ENCODE results near the gene SOX13.

SOX13 gene

GRCh38 chr1:204106825-204107224, 33.9 kb downstream of the SOX13 start:
- no peak for DNase-seq (ENCODE audit: low spot score)

- no peak for DNase-seq (ENCODE audit: low spot score)
Observed at GRCh38 chr1:204107892-204108291, 35.0 kb downstream of the SOX13 start.

DNA sequence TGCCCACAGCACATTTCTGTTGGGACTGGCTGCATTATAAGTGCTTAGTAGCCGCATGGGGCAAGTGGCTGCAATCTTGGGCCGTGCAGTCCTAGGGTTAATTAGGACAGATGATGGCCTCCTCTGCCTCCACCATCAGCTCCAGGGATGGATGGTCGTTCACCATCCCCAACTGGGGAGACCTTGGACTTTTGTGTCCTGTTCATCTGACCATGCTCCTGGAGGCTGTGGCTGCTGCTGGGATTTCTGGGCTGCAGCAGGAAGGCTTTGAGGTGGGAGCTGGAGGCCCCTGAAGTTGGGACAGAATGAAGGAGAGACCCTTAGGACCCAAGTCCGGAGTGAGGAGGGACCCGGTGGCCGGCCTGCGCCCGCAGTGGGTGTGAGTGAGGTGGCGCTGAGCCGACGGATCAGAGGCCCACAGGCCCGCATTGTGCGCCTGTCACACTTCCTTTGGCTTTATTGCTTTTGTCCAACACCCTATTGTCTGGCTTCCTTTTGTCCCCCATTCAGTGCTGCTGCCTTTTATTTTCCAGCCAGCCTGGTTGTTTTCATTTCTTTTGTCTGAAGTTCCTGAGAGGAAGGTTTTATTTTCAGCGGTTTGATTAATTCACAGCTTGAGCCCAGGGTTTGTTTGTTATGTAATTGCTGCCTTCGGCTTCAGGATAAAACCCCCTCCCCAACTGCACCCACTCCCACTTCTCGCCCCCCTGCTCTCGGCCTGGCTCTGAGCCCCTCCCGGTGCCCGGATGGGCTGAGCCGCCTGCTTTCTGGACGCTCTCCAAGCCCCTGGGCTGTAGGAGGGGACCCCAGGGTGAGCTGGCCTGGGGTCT, 35.6 kb downstream of the SOX13 start:
- DNase-seq (ENCODE audit: low spot score), result no peak

- DNase-seq (ENCODE audit: low spot score), result no peak
Observed at GRCh38 chr1:204110894-204111633, 38.1 kb downstream of the SOX13 start.

DNA sequence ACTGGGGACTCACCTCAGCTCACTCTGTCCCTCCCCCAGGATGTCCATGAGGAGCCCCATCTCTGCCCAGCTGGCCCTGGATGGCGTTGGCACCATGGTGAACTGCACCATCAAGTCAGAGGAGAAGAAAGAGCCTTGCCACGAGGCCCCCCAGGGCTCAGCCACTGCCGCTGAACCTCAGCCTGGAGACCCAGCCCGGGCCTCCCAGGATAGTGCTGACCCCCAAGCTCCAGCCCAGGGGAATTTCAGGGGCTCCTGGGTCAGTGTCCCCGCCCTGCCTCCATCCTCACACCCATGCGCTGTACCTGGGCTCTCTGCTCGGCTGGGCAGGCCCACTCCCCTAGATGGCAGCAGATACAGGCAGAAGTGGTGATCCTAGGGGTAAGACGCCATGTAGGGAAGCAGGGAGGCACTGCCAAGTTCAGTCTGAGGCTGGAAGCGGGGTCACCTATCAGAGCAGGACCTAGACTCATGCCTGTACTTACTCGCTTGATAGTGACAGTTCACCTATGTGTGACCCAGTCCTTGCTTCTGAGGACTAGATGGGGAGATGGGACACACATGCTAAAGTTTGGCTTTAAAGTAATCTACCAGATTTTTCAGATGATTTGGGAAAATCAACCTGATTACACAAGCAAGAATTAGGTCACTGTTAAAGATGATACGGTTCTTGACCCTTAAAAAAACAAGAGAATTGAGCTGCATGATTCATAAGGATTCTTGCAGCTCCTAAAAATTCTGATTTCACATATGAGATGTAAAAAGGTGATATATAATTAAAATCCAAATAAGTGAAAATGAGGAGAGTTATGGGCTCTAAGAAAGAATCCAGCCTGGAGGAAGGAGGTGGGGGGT, 40.2 kb downstream of the SOX13 start:
- no peak for DNase-seq (ENCODE audit: low spot score)

DNA sequence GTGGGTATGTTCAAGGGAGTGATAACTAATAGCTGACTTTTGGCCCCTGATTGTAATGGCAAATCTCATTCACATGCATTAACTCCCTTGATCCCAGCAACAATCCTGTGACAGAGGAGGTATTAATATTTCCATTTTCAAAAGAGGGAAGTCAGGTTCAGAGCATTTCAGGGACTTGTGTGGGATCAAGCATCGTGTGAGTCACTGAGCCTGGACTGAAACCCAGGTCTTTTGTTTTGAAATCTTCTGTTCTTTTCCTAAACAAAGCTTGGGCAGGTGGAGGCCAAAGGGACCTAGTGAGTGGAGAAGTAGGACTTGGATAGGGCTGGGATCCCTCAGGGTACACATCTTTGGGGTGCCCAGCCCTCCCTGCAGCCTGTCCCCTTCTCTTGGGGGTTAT, 41.0 kb downstream of the SOX13 start:
- no peak for DNase-seq (ENCODE audit: low spot score)

GRCh38 chr1:204114606-204115005, 41.7 kb downstream of the SOX13 start:
- no peak for DNase-seq (ENCODE audit: low spot score)

DNA sequence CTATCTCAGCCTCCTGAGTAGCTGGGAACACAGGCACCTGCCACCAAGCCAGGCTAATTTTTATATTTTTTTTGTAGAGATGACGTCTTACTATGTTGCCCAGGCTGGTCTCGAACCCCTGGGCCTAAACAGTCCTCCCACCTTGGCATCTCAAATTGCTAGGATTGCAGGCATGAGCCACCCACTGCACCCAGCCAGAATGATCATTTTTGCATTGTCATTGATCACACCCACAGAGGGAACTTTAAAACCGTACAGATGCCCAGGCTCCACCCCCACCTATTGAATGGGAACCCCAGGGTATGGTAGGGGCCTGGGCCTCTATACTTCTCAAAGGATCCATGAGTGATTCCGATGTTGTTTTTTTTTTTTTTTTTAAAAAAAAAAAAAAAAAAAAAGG, 42.2 kb downstream of the SOX13 start:
- DNase-seq (ENCODE audit: low spot score), result no peak

GRCh38 chr1:204116539-204116938, 43.6 kb downstream of the SOX13 start:
- DNase-seq (ENCODE audit: low spot score), result no peak

- DNase-seq (ENCODE audit: low spot score), result no peak
Observed at GRCh38 chr1:204121840-204122555, 49.1 kb downstream of the SOX13 start.

DNA sequence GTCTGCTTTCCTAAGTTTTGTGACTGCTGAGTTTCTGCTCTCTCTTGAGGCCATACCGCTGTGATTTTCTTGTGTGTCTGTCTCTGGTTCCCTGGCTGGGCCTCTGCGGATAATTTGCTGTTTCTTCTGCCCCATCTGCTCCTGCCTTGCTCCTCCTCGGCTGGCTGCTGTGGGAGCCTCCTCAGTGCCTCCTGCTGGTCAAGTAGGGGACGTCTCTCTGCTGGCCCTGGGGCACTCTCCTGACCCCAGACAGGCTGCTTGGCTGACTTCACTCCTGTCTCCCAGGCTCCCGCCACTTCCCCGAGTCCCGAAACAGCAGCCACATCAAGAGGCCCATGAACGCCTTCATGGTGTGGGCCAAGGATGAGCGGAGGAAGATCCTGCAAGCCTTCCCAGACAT, 50.5 kb downstream of the SOX13 start:
- no peak for DNase-seq (ENCODE audit: low spot score)

DNA sequence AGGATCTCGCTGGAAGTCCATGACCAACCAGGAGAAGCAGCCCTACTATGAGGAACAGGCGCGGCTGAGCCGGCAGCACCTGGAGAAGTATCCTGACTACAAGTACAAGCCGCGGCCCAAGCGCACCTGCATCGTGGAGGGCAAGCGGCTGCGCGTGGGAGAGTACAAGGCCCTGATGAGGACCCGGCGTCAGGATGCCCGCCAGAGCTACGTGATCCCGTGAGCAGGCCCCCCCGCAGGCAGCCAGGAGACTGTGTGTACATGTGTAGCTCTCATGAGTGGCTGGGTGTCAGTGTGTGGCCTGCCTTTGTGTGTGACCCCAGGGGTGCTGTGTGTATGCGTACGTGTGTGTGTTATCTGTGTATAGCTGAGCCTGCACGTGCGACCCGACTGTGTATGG, 51.7 kb downstream of the SOX13 start:
- no peak for DNase-seq (ENCODE audit: low spot score)

- DNase-seq (ENCODE audit: low spot score), result no peak
Observed at GRCh38 chr1:204125759-204126351, 52.9 kb downstream of the SOX13 start.

GRCh38 chr1:204126386-204126785, 53.5 kb downstream of the SOX13 start:
- no peak for DNase-seq (ENCODE audit: low spot score)

- no peak for DNase-seq (ENCODE audit: low spot score)
Observed at GRCh38 chr1:204126956-204127355, 54.0 kb downstream of the SOX13 start.

DNA sequence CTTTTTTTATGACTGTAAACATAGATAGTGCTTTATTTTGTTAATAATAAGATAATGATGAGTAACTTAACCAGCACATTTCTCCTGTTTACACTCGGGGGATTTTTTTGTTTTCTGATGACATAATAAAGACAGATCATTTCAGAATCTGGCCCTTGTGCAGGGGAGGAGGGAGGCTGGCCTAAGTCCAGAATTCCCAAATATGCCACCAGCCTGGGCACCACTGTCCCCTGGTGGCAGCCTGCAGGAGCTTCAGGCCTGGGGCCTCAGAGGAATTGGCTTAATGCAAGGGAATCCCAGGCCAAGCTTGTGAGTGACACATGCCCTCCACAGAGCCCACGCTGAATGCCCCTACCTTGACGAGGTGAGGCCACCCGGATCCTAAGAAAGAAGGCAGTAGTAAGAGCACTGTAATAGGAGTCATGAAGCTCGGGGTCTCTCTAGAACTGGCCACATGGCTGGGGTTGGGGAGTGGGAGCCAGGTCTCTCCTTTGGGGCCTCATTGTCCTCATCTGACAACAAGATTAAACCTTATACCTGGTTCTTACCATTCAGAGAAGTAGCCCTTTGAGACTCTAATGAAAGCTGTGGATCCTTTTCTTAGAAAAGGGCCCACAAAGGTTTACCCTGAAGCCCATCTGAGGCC, 54.8 kb downstream of the SOX13 start:
- DNase-seq (ENCODE audit: low spot score), result peak; percentile 64

GRCh38 chr1:204128464-204128963, 55.6 kb downstream of the SOX13 start:
- DNase-seq (ENCODE audit: low spot score), result no peak

DNA sequence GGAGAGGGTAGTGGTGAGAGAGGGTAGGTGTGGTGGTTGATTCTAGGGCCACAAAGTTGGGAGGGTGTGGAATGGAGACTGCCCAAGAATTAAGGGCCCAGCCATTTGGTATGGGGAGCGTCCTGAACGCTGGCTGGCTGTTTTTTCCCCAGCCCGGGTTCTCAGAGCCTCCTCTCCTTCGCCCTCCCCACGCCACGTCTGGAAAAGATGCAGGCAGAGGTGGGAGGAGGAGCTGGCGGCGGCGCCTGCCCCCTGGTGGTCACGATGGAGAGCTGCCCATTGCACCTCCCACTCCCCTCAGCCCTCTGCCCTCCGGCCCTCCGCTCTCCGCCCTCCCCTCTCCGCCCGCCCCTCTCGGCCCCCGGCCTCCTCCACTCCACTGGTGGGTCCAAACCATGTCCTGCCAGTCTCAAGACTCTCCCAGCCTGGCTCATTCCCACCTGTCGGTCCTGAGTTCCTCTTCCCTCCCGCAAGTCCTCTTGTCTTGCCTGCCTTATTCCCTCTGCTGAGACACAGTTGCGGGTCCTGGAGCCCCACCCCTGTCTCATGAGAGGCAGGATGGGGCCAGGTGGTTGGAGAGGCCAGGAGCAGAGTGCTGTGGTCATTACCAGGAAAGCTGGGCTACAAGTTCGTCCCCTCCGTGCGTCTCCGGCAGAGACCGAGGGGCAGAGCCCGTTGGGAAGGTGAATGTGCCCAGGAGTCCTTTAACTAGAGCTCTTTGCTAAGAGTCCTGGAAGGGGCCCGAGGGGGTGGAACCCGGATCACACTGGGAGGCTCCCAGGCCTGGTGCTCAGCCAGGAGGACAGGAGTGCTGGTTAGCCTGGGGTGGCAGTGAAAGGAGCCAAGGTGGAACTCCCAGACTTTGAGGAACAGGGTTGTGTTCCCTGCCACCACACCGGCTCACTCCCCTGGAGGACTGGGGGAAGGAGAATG, 56.3 kb downstream of the SOX13 start:
- DNase-seq (ENCODE audit: low spot score), result peak; percentile 56

GRCh38 chr1:204130178-204130577, 57.3 kb downstream of the SOX13 start:
- DNase-seq (ENCODE audit: low spot score), result no peak

Measured in putamen (tissue), 1 donor.